Activated naive CD4-positive, alpha-beta T cell treated with anti-CD3 and anti-CD28 coated beads for 36 hours (primary cell): ENCODE data around the gene SMTN. TPM values are rescaled to one million over a fixed set of nuclear protein-coding genes. Genes with fewer than 3 reads are reported as not detected.
A peak's percentile ranks its signal among the peaks of the same experiment; 100 is the strongest.
"Not testable (repeated sequence)": the region's sequence is repeated elsewhere in the genome, so short reads cannot be mapped to it uniquely, and the experiment has no call there.

Source experiments
- CTCF ChIA-PET: fragments of 350-600 bp; sonication (Branson Sonifier 250); formaldehyde crosslinking; loops from one replicate; lab custom pipeline; 2021; ENCODE audit warnings: antibody characterized with exemption; lab: Charles Lee
- DNase-seq: peaks from one replicate; pipeline ENCODE4 v3.0.0-alpha.2; 2020
- H3K27ac Mint-ChIP-seq: one replicate; pipeline ENCODE4 v1.8.0; 2021; ENCODE audit warnings: mild to moderate bottlenecking, mixed read lengths
- H3K27me3 Mint-ChIP-seq: one replicate; pipeline ENCODE4 v1.8.0; 2021; ENCODE audit warnings: low read depth, mixed read lengths
- H3K36me3 Mint-ChIP-seq: one replicate; pipeline ENCODE4 v1.8.0; 2021; ENCODE audit warnings: low read depth, mixed read lengths
- H3K4me1 Mint-ChIP-seq: one replicate; pipeline ENCODE4 v1.8.0; 2021; ENCODE audit warnings: low read depth, mixed read lengths
- H3K4me3 Mint-ChIP-seq: one replicate; pipeline ENCODE4 v1.8.0; 2021; ENCODE audit warnings: mild to moderate bottlenecking, moderate library complexity, mixed read lengths
- H3K9me3 Mint-ChIP-seq: one replicate; pipeline ENCODE4 v1.8.0; 2021; ENCODE audit warnings: mixed read lengths
- intact Hi-C: fragments of 100-400 bp; cut with micrococcal nuclease; formaldehyde crosslinking; loops from one replicate; pipeline ENCODE4 v1.15.1; 2023
- total RNA-seq, 2 experiments: library from RNA; stranded (reverse); gene quantifications; one replicate each; pipeline ENCODE4 v1.2.3, GENCODE V29; 2021

The SMTN gene
- total RNA-seq, 2 experiments from 2014 or later: 46.2 to 47.6 TPM

DNA sequence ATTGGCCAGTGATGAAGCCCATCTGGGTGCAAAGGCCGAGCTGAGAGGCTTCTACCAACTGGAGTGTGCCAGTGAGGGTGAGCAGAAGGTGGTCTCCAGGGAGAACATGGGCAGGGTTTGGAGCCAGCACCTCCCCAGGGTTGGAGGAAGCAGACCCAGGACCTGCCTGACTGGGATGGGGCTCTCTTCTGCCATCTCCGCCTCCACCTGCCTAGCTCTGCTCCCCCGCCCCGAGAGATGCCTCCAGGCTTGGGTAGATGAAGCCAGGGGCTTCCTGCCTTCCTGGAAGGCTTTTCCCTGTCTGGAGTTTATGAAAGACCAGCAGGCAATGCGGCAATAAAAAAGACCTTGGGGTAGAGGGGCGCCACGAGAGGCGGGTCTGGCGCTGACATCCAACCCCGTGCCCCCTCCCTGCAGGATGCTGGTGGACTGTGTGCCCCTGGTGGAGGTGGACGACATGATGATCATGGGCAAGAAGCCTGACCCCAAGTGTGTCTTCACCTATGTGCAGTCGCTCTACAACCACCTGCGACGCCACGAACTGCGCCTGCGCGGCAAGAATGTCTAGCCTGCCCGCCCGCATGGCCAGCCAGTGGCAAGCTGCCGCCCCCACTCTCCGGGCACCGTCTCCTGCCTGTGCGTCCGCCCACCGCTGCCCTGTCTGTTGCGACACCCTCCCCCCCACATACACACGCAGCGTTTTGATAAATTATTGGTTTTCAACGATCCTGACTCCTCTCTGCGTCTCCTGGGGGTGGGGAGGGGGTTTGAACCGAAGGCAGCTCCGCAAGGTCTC lies 23.0 kb downstream of the SMTN start:
- Mint-ChIP-seq H3K36me3 (no peaks in the 10 kb centered on the region), H3K4me3 (no peak overlapping the region), H3K4me1 (peaks cover 19% of the 10 kb centered on the region), H3K9me3 (no peaks in the 10 kb centered on the region), H3K27ac (no peak overlapping the region), H3K27me3 (no peaks in the 10 kb centered on the region)
- CTCF ChIA-PET: interaction anchor here (0.9 to 1.4 kb wide), 2 partner anchors 21 to 169 kb away, joined by 3 read pairs; no protein-coding TSS in a partner anchor
- DNase-seq: no peak
- intact Hi-C loops: no loop called here

- H3K27ac Mint-ChIP-seq: no peak overlapping the region
- no peak for DNase-seq
- H3K36me3 Mint-ChIP-seq: no peaks in the 10 kb centered on the region
- H3K27me3 Mint-ChIP-seq: no peaks in the 10 kb centered on the region
- H3K4me3 Mint-ChIP-seq: no peak overlapping the region
- CTCF ChIA-PET: interaction anchor here (0.9 kb wide), 1 partner anchor 168 kb away, joined by 3 read pairs; no protein-coding TSS in a partner anchor
- H3K9me3 Mint-ChIP-seq: no peaks in the 10 kb centered on the region
- intact Hi-C loops: loop anchor here (5.0 kb wide), 2 partner anchors 42 to 527 kb away; no protein-coding TSS in a partner anchor
- peaks cover 19% of the 10 kb centered on the region for H3K4me1 Mint-ChIP-seq
These were observed 23.8 kb downstream of the SMTN start for GRCh38 chr22:31104869-31105268.

DNA sequence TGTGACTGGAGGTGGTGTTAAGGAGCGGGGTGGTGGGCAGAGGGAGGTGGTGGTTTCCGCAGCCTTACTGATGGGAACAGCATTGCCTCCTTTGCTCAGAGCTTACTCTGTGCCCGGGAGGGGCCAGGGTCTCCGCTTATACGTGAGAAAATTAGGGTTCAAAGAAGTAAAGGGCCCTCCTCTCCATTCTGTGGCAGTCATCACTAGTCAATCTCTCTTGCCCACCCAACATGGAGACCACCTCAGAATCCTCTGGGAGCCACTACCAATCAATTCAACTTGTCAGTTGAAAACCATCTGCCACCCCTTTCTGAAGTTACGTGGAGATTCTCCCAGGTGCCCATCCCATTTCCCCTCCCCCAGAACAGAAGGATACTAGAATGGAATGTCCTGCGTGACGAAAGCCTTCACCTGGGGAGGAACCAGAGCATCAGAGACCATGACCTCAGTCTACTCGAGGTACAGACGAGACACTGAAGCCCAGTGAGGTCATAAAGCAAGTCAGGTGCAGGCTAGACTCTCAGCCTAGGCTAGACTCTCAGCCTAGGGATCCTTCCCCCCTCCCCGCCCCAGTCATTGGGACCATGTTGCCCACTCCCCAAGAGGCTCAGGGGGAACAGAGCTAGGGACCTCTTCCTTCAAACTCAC lies 24.3 kb downstream of the SMTN start:
- CTCF ChIA-PET: no interaction called here
- Mint-ChIP-seq H3K36me3 (no peaks in the 10 kb centered on the region), H3K27me3 (no peaks in the 10 kb centered on the region), H3K4me3 (no peak overlapping the region), H3K27ac (no peak overlapping the region), H3K4me1 (peaks cover 19% of the 10 kb centered on the region), H3K9me3 (no peaks in the 10 kb centered on the region)
- DNase-seq: no peak
- intact Hi-C loops: loop anchor here (5.0 kb wide), 2 partner anchors 42 to 527 kb away; no protein-coding TSS in a partner anchor

DNA sequence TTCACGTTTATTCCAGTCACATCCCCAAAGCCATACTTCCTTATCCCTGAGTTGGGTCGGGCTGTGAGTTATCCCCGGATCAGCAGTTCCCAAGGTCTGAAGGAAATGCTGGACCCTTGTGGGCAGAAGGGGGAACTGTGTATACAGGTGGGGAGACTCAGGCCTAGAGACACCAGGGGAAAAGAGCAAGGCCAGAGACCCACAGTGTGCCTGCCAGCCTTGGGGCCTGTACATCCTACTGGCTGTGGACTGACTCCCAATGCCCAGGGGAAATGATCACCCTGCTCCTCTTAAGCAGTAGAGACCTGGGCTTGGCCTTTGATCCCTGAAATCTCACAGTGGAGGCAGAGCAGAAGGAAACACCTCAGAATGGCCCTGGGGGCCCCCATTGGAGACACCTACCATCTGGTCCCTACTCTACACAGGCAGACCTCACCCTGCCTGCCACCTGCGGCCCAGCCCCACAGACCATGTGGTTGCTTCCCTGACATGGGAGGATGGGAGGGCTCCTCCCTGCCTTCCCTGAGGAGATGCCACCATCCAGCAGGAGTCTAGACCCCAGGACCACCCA lies 25.0 kb downstream of the SMTN start:
- no peaks in the 10 kb centered on the region for H3K27me3 Mint-ChIP-seq
- H3K9me3 Mint-ChIP-seq: no peaks in the 10 kb centered on the region
- peaks cover 19% of the 10 kb centered on the region for H3K4me1 Mint-ChIP-seq
- H3K4me3 Mint-ChIP-seq: peak overlapping the region; percentile 20
- no peaks in the 10 kb centered on the region for H3K36me3 Mint-ChIP-seq
- intact Hi-C loops: loop anchor here (2.0 to 5.0 kb wide), 4 partner anchors 41 to 526 kb away; partner anchors contain the start of gene LIMK2
- no peak overlapping the region for H3K27ac Mint-ChIP-seq
- CTCF ChIA-PET: no interaction called here
- DNase-seq: no peak

DNA sequence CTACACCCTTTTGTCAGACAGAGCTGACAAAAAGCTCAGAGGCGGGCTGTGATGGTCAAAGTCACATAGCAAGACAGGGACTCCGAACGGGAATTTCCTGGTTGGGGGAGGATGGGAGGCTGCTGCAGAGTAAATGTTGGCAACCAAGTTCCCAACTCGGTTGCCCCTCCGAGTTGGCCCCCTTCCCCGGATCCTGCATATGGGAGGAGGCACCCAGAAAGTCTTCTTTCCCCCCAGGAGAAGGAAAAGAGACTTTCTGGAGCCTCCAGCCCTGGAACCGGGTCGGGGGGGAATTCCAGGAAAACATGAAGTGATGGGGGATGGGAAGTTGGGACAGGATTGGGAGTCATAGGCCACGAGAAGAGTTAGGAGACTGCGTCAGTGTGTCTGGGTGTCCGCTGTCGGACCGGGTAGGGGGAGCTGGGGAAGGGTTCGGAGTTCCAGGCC lies 25.6 kb downstream of the SMTN start:
- intact Hi-C loops: loop anchor here (1.0 to 5.0 kb wide), 5 partner anchors 41 to 526 kb away; partner anchors contain the start of gene LIMK2
- Mint-ChIP-seq H3K36me3 (no peaks in the 10 kb centered on the region), H3K9me3 (no peaks in the 10 kb centered on the region), H3K27me3 (no peaks in the 10 kb centered on the region), H3K4me3 (peak overlapping the region; percentile 89), H3K4me1 (peaks cover 19% of the 10 kb centered on the region), H3K27ac (no peak overlapping the region)
- DNase-seq: no peak
- CTCF ChIA-PET: interaction anchor here (1.1 to 3.7 kb wide), 2 partner anchors 16 to 206 kb away, joined by 3 to 15 read pairs; no protein-coding TSS in a partner anchor

- Mint-ChIP-seq H3K4me1 (peaks cover 19% of the 10 kb centered on the region), H3K36me3 (no peaks in the 10 kb centered on the region), H3K27ac (peak within 1 kb of the TSS; percentile 76), H3K4me3 (peak within 1 kb of the TSS; percentile 89), H3K27me3 (no peaks in the 10 kb centered on the region), H3K9me3 (no peaks in the 10 kb centered on the region)
- intact Hi-C loops: loop anchor here (1.0 to 5.0 kb wide), 5 partner anchors 40 to 525 kb away; partner anchors contain the start of gene LIMK2
- peak; percentile 92 for DNase-seq
- CTCF ChIA-PET: interaction anchor here (0.6 to 3.7 kb wide), 23 partner anchors 9 to 217 kb away, joined by 3 to 15 read pairs (median 4); partner anchors contain the start of genes LIMK2 and PLA2G3
These were observed 26.2 kb downstream of the SMTN start, which contains the start of gene SELENOM for GRCh38 chr22:31107178-31107893. TSS of gene SELENOM (minus strand) at chr22:31107568. CDS start at chr22:31107505, 63 bp downstream.

GRCh38 chr22:31107894-31108218 lies 26.7 kb downstream of the SMTN start:
- H3K27me3 Mint-ChIP-seq: no peaks in the 10 kb centered on the region
- CTCF ChIA-PET: interaction anchor here (0.7 to 3.7 kb wide), 23 partner anchors 8 to 353 kb away, joined by 3 to 15 read pairs (median 4); partner anchors contain the start of genes LIMK2 and PLA2G3
- H3K4me1 Mint-ChIP-seq: peaks cover 19% of the 10 kb centered on the region
- H3K9me3 Mint-ChIP-seq: no peaks in the 10 kb centered on the region
- intact Hi-C loops: loop anchor here (1.0 to 5.0 kb wide), 6 partner anchors 39 to 524 kb away; partner anchors contain the start of gene LIMK2
- peak overlapping the region; percentile 76 for H3K27ac Mint-ChIP-seq
- peak overlapping the region; percentile 89 for H3K4me3 Mint-ChIP-seq
- no peak for DNase-seq
- H3K36me3 Mint-ChIP-seq: no peaks in the 10 kb centered on the region

DNA sequence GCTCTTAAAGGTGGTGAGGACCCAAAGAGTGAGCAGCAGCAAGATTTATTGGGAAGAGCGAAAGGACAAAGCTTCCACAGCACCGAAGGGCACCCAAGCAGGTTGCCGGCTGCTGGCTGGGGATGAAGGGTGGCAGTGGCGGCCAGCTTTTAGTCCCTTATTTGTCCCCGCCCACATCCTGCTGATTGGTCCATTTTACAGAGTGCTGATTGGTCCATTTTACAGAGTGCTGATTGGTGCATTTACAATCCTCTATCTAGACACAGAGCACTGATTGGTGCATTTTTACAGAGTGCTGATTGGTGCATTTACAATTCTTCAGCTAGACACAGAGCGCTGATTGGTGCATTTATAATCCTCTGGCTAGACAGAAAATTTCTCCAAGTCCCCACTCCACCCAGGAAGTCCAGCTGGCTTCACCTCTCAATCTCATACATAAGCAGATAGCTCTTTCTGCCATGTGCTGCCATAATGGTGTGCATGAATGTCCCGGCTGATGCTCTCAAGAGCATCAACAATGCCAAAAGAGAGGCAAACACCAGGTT lies 31.5 kb downstream of the SMTN start:
- CTCF ChIA-PET, H3K9me3 Mint-ChIP-seq, H3K4me3 Mint-ChIP-seq, DNase-seq, H3K4me1 Mint-ChIP-seq, H3K27ac Mint-ChIP-seq, H3K27me3 Mint-ChIP-seq, H3K36me3 Mint-ChIP-seq, intact Hi-C loops: not testable (repeated sequence)

- no peak overlapping the region for H3K4me3 Mint-ChIP-seq
- H3K9me3 Mint-ChIP-seq: no peaks in the 10 kb centered on the region
- H3K4me1 Mint-ChIP-seq: no peaks in the 10 kb centered on the region
- H3K27me3 Mint-ChIP-seq: no peaks in the 10 kb centered on the region
- no peak overlapping the region for H3K27ac Mint-ChIP-seq
- no peaks in the 10 kb centered on the region for H3K36me3 Mint-ChIP-seq
- CTCF ChIA-PET: interaction anchor here (0.7 kb wide), 1 partner anchor 10 kb away, joined by 4 read pairs; no protein-coding TSS in a partner anchor
- DNase-seq: no peak
- intact Hi-C loops: no loop called here
These were observed 37.1 kb downstream of the SMTN start for GRCh38 chr22:31118046-31118820.

DNA sequence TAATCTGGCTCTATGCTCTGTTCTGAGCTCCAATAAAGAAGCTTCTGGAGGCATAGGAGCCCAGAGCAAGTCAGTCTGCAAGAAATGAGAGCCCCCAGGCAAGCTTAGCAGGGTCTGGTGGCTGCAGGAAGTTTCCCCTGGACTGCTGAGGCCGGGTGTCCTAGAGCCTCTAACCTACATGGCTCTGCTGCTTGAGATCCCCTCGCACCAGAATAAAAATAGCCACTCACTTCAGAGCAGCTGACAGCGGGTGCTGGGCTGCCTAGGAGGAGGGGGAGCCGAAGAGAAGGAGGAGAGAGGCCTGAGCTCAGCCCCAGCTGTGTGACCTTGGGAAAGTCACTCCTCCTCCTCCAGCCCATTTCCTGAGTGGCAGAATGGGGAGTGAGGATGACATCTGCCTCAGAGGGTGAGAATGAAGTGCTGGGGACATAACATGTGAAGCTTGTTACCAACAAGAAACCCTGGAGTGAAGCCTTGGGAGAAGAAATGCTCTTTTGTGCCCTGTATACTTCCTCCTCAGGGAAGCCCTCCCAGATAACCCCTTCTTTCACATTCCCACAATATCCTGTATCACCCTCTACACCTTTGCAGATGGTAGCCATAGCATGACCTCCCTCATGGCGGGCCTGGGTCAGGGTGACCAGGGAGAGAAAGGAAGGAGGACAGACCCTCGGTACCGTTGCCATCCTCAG lies 38.1 kb downstream of the SMTN start:
- CTCF ChIA-PET: interaction anchor here (0.6 kb wide), 2 partner anchors 139 to 583 kb away, joined by 3 to 5 read pairs; no protein-coding TSS in a partner anchor
- no peak for DNase-seq
- Mint-ChIP-seq H3K27me3 (no peaks in the 10 kb centered on the region), H3K4me3 (no peak overlapping the region), H3K9me3 (no peaks in the 10 kb centered on the region), H3K4me1 (no peaks in the 10 kb centered on the region), H3K36me3 (no peaks in the 10 kb centered on the region), H3K27ac (no peak overlapping the region)
- intact Hi-C loops: no loop called here
